GM10847 (cell line): ENCODE results near the gene ADARB2.

Source experiments
- POLR2A ChIP-seq: IDR thresholded peaks from 2 replicates; pipeline ENCODE4 v1.6.1; 2011; ENCODE audit not compliant: insufficient read length; ENCODE audit errors: extremely low read depth

The ADARB2 gene

GRCh38 chr10:1475771-1476454 is 261.4 kb downstream of the ADARB2 start:
- no peak for TF ChIP-seq POLR2A

- TF ChIP-seq POLR2A, result no peak
Measured at GRCh38 chr10:1475098-1475591, 262.2 kb downstream of the ADARB2 start.

GRCh38 chr10:1474376-1475097 is 262.8 kb downstream of the ADARB2 start:
- no peak for TF ChIP-seq POLR2A

- TF ChIP-seq POLR2A, result no peak
Measured at GRCh38 chr10:1473874-1474273, 263.5 kb downstream of the ADARB2 start.

GRCh38 chr10:1472178-1472958 is 265.0 kb downstream of the ADARB2 start:
- no peak for TF ChIP-seq POLR2A

- no peak for TF ChIP-seq POLR2A
Measured at GRCh38 chr10:1468811-1469210, 268.5 kb downstream of the ADARB2 start.

GRCh38 chr10:1467334-1468076 is 269.8 kb downstream of the ADARB2 start:
- no peak for TF ChIP-seq POLR2A

- TF ChIP-seq POLR2A, result no peak
Measured at GRCh38 chr10:1465993-1466764, 271.1 kb downstream of the ADARB2 start.

GRCh38 chr10:1465418-1465911 is 271.9 kb downstream of the ADARB2 start:
- TF ChIP-seq POLR2A, result no peak

- TF ChIP-seq POLR2A, result no peak
Measured at GRCh38 chr10:1464881-1465417, 272.4 kb downstream of the ADARB2 start.

GRCh38 chr10:1462994-1463633 is 274.2 kb downstream of the ADARB2 start:
- TF ChIP-seq POLR2A, result no peak

GRCh38 chr10:1462521-1462920 is 274.8 kb downstream of the ADARB2 start:
- no peak for TF ChIP-seq POLR2A

- no peak for TF ChIP-seq POLR2A
Measured at GRCh38 chr10:1462032-1462431, 275.3 kb downstream of the ADARB2 start.
